Thoracic aorta (tissue), 2 donors: ENCODE measurements around the gene BTBD17. TPM values are rescaled to one million over a fixed set of nuclear protein-coding genes. Genes with fewer than 3 reads are reported as not detected.
A peak's percentile ranks its signal among the peaks of the same experiment; 100 is the strongest.

ENCODE experiments used
- ATAC-seq: fragments of 150-250 bp; one replicate; pipeline ENCODE4 v1.8.0; 2017; ENCODE audit warnings: low read depth; ENCODE audit not compliant: insufficient number of reproducible peaks, low FRiP score
- DNase-seq: peaks from one replicate; pipeline ENCODE4 v3.0.0-alpha.2; 2020; ENCODE audit warnings: low spot score
- H3K27ac ChIP-seq, 2 donors: fragments of 200-600 bp; sonication (generic); 1 replicate in 1 of 2; 2 replicates in 1 of 2; pipeline ENCODE4 v1.5.1; 2016; ENCODE audit warnings: mild to moderate bottlenecking in 2 of 2, moderate library complexity in 2 of 2
- H3K27me3 ChIP-seq: fragments of 200-600 bp; sonication (generic); replicated peaks from 2 replicates; pipeline ENCODE4 v1.6.0; 2016; ENCODE audit warnings: mild to moderate bottlenecking; ENCODE audit not compliant: insufficient read depth
- H3K36me3 ChIP-seq: fragments of 200-600 bp; sonication (generic); one replicate; pipeline ENCODE4 v1.5.1; 2016
- H3K4me1 ChIP-seq, 2 donors: fragments of 200-600 bp; sonication (generic); 1 replicate in 1 of 2; 2 replicates in 1 of 2; pipeline versions ENCODE4 v1.5.1 to v1.6.0; 2016; ENCODE audit warnings: low read depth in 2 of 2, mild to moderate bottlenecking in 1 of 2; ENCODE audit not compliant: control insufficient read depth in 1 of 2
- H3K4me3 ChIP-seq: fragments of 200-600 bp; sonication (generic); 2 replicates; pipeline ENCODE4 v1.5.1; 2016; ENCODE audit warnings: mild to moderate bottlenecking
- H3K9me3 ChIP-seq: fragments of 200-600 bp; sonication (generic); 2 replicates; pipeline ENCODE4 v1.5.1; 2016
- CTCF ChIP-seq: fragments of 200-600 bp; sonication (generic); IDR thresholded peaks from one replicate; pipeline ENCODE4 v1.5.1; 2019; ENCODE audit warnings: antibody characterized with exemption
- total RNA-seq, 2 donors: library from RNA; depleted of rRNA; stranded (reverse); fragments of >200 nt; gene quantifications; one replicate each; pipeline versions ENCODE4 v1.1.0 to v1.2.3, GENCODE V29; 2016

Gene BTBD17
- total RNA-seq, 2 donors from 2014 or later: not detected

GRCh38 chr17:74386386-74386785 is 24.7 kb upstream of the BTBD17 start:
- Histone ChIP-seq H3K9me3 (no peaks in the 10 kb centered on the region), H3K27ac (peak overlapping the region in 1 of 2 donors; percentile 28), H3K4me1 (no peaks in the 10 kb centered on the region), H3K27me3 (no peaks in the 10 kb centered on the region), H3K4me3 (no peak overlapping the region), H3K36me3 (no peaks in the 10 kb centered on the region)
- ATAC-seq: no peak
- TF ChIP-seq CTCF: no peak
- no peak for DNase-seq

- Histone ChIP-seq H3K4me1 (peaks cover 6 to 12% of the 10 kb centered on the region in 2 donors), H3K36me3 (no peaks in the 10 kb centered on the region), H3K4me3 (no peak overlapping the region), H3K27me3 (no peaks in the 10 kb centered on the region), H3K9me3 (no peaks in the 10 kb centered on the region), H3K27ac (no peak overlapping the region)
- no peak for DNase-seq
- ATAC-seq: no peak
- no peak for TF ChIP-seq CTCF
Observed at GRCh38 chr17:74385201-74385600, 23.5 kb upstream of the BTBD17 start.

- Histone ChIP-seq H3K9me3 (no peaks in the 10 kb centered on the region), H3K36me3 (no peaks in the 10 kb centered on the region), H3K27ac (no peak overlapping the region), H3K4me3 (no peak overlapping the region), H3K4me1 (peaks cover 10 to 24% of the 10 kb centered on the region in 2 donors), H3K27me3 (no peaks in the 10 kb centered on the region)
- ATAC-seq: no peak
- no peak for DNase-seq
- no peak for TF ChIP-seq CTCF
Observed at GRCh38 chr17:74383141-74383540, 21.5 kb upstream of the BTBD17 start.

GRCh38 chr17:74380959-74381808 is 19.5 kb upstream of the BTBD17 start:
- no peak for TF ChIP-seq CTCF
- Histone ChIP-seq H3K9me3 (no peaks in the 10 kb centered on the region), H3K4me1 (peaks cover 10 to 24% of the 10 kb centered on the region in 2 donors), H3K4me3 (peak overlapping the region; percentile 63), H3K36me3 (no peaks in the 10 kb centered on the region), H3K27me3 (no peaks in the 10 kb centered on the region), H3K27ac (peak overlapping the region; percentile 7 to 53)
- no peak for ATAC-seq
- DNase-seq: no peak

GRCh38 chr17:74380086-74380958 is 18.7 kb upstream of the BTBD17 start:
- H3K27me3 ChIP-seq: no peaks in the 10 kb centered on the region
- H3K27ac ChIP-seq: peak overlapping the region; percentile 7 to 53
- H3K36me3 ChIP-seq: no peaks in the 10 kb centered on the region
- H3K9me3 ChIP-seq: no peaks in the 10 kb centered on the region
- DNase-seq (no peak), ATAC-seq (no peak)
- peak overlapping the region; percentile 63 for H3K4me3 ChIP-seq
- H3K4me1 ChIP-seq: peaks cover 10 to 24% of the 10 kb centered on the region in 2 donors
- no peak for TF ChIP-seq CTCF
